Gastrocnemius medialis (tissue), 4 donors: ENCODE results near the gene METTL2B.

ENCODE experiments used
- CTCF ChIP-seq, 5 experiments: fragments of 450-650 bp in 3 of 5; fragments of 200-600 bp in 2 of 5; sonication (generic) in 2 of 5; IDR thresholded peaks in 4 of 5; conservative IDR thresholded peaks in 1 of 5; 1 replicate in 4 of 5; 2 replicates in 1 of 5; pipeline ENCODE4 v1.5.1; 2016 to 2019; ENCODE audit warnings: antibody characterized with exemption in 5 of 5, mild to moderate bottlenecking in 3 of 5, moderate library complexity in 3 of 5
- POLR2A ChIP-seq, 2 donors: fragments of 450-650 bp; IDR thresholded peaks; one replicate each; pipeline ENCODE4 v1.6.1; 2017; ENCODE audit warnings: antibody characterized with exemption in 2 of 2, mild to moderate bottlenecking in 2 of 2, moderate library complexity in 2 of 2

DNA sequence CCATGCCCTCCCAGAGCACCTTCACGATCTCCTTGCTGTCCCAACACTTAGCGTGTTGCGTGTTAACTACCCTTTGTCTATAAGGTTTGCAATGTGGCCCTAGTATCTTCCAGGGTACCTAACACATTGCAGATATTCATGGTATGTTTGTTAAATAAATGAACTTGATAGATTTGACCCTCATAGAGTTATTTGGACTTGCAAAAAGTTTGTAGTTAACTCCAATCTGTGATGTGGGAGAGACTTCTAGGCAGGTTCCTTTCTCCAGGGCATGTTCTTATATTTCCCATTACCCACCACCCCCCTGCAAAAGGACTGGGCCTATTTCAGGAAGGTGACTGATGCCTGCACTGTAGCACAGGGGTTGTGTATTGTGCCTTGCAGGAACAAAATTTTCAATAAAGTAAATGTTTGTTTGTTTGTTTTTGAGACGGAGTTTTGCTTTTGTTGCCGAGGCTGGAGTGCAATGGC, 20.3 kb upstream of the METTL2B start:
- no peak for TF ChIP-seq CTCF (IDR thresholded peaks at IDR 0.05 in 4 of 5, conservative IDR thresholded peaks at IDR 0.05 in 1 of 5)
- no peak for TF ChIP-seq POLR2A (IDR thresholded peaks at IDR 0.05)
